Activated CD8-positive, alpha-beta memory T cell treated with anti-CD3 and anti-CD28 coated beads, Interleukin-2, amount 50 U/mL, for 24 hours (primary cell): ENCODE measurements around the gene GMPPA.

Experiments
- DNase-seq: peaks from one replicate; pipeline ENCODE4 v3.0.0-alpha.2; 2020; ENCODE audit errors: extremely low read depth

GMPPA gene

DNA sequence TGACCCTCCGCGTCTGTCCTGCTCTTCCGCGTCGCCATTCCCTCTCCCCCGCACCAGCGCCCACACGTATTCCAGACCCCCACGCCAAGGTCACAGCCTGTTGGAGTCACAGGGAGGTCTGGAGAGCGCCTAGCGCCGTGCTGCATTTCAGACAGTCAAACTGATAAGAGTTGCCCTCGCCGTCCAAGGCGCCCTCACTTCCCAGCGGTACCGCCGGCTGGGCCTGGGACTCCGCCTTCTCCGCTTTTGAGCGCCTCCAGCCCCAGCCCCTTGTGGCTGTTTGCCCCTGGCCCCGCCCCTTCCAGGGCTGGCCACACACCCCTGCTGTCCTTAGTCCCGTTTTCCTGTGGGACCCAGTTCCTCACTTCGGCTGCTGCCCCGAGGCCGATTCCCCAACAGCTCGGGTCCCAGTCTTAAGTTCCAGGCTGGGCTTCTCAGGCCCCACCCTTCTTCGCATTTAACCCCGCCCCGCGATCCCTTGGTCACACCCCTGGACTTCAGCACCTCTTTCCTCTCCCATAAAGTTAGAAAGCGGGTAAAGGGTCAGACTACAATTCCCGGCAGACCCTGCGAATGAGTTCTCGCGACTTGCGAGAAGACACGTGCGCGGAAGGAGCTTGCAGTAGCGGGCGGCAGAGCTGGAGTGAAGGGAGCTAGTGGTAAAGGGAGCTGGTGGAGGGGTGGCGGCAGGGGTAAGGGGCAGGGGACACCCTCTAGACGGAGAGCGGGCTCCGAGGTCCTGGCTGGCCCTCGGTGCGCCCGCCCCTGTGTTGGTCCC is at the start of gene GMPPA:
Gene GMPPA, plus strand, starts transcription at position 612 of the 778 bp plus-strand sequence. CDS start 1,085 bp downstream, outside the sequence.
- peak; percentile 80 for DNase-seq

- DNase-seq: no peak
These were observed 49.1 kb upstream of the GMPPA start for GRCh38 chr2:219449609-219450008.

DNA sequence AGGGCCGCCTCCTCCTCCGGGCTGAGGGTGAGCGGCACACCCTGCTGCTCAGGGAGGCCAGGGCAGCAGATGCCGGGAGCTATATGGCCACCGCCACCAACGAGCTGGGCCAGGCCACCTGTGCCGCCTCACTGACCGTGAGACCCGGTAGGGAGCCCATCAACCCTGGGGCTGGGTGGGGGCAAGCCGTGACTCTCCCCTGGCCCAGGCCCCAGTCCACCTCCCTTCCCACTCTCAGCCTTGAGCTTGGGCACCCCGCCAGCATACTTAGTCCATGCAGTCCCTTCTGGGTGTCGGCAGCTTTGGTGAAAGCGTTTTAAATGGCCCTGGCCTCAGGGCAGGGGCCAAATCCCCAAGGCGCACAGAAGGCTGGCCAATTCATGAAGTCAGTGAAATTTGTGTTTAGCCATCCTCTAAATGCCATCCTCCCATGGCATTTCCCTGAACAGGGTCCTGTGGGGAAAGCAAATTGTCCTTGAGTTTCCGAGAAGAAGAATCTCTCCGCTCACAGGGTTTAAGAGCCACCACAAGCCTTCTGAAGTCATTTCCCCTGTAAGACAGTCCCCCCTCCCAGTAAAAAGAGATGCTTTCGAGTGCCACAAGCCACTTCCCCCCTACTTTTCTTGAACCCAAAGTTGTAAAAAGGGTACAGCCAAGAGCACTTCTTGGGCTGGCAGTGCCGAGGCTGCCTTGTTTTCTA is 46.9 kb upstream of the GMPPA start:
- DNase-seq: no peak

- no peak for DNase-seq
These were observed 46.1 kb upstream of the GMPPA start for GRCh38 chr2:219452361-219453317.

DNA sequence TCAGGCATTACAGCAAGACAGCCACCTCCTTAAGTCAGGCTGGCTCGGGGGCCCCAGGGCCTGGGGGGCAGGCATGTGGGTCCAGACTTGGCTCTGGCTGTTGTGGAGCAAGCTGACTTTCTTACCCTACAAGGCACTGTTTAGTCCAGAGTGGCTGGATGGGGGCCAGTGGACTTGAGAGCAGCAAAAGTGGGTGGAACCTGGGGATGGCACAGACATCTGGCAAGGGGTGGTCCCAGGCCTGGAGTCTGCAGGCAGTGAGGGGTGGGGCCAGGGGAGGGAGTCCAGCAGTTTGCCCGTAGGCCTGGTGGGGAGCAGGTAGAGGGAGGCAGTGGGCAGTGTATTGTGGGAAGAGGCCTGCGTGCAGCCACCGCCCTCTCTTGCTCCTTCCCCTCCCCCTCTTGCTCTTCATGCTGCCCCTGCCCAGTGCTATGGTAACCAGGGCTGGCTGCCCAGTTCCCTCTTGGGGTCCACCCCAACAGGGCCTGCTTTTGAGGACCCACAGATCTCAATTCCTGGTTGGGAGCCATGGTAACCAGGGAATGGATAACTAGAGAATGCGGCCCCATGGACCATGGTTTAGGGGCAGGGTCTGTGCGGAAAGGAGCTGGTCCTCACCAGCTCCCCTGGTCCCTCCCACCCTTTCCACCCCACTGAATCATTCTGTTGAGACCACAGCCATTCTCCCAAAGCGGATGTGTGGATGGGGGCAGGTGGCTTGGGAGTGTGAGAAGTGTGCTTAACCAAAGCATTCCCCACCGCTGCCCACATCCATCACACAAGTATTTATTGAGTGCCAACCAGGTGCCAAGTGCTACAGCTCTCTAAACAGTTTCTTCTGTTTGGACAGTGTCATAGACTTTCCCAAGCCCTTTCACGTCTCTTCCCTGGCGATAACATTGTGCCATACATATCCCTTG is 44.8 kb upstream of the GMPPA start:
- DNase-seq: no peak

GRCh38 chr2:219455581-219455980 is 43.1 kb upstream of the GMPPA start:
- no peak for DNase-seq

DNA sequence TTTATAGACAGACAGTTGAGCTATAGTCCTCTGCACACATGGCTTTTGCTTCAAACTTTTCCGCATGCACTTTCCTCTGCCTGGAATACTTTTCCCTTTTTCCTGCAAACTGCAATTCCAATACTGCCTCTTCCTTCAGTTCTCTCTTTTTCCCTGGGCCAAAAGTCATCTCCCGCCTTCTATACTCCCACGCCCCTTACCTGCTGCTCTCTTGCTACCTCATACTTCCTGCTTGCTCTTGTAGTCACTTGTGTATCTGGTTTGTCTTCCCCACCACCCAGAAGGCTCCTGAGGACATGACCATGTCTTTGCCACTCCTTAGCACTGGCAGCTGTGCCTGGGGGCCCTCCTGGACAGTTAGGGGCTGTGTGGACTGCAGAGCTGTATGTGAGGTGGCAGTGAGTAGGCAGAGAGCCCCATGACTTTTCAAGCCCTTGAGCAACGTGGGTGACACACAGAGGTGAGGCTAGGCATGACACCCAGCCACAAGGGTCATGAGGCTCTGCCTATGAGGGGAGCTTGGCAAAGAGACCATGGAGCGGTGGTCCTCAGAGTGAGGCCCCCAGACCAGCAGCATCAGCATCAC is 40.8 kb upstream of the GMPPA start:
- DNase-seq: no peak

GRCh38 chr2:219458996-219459395 is 39.7 kb upstream of the GMPPA start:
- no peak for DNase-seq

DNA sequence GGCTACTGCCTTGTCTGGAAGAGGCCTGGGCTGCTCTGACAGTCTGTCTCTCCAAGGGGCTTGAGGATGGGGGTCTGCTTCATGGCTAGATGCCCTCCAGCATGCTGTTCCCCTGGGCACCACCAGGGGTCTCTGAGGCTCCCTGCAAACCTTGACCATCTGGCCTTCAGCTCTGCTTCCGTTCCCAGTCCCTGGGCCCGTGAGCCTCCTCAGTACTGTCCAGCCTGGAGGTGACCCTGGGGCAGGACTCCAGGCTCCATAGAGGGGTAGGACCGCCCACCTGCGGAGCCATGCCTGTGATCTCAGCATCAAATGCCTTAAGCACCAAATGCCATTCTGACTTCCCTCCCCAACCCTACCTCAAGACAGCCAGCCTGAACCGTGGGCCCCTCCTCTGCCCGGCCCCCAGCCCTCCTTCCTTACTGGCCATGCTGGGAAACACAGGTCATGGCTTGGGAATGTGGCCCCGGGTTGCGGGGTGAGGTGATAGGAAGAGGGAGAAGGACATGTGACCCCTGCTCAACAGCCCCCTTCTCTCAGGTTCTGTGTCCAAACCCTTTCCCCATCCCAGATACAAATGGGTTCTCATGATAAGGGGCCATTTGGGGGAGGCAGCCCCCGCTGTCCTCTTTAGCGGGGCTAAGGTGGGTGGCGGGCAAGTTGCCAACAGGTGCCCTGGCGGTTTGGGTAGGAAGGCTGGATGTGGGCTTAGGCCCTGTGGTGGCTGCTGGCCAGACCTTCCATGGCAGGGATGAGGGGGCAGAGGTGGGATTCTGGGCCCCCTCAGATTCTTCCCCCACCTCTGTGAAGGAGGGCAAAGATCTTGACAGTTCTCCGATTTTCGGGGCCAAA is 39.0 kb upstream of the GMPPA start:
- no peak for DNase-seq

DNA sequence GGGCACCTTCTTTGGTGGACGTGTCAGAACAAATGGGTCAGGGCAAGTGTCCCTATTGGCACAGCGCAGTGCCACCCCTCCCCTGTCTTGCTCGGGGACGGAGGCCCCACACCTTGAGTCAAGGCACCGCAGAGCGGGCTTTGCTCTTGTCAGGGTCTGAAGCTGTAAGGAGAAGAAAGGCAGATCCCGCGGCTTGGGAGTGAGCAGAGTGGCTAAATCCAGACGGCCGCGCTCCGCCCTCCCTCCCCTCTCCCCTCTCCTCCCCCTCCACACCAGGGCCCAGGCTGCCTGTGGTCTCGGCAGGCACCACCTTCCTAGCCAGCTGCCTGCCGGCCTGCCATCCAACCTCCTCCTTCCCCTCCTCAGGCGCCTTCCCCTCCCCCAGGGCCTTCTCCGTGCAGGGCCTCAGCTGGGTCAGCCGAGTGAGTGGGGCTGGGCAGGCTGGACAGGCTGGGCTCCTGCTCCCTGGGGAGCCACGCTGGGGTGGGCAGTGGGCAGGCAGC is 38.2 kb upstream of the GMPPA start:
- no peak for DNase-seq

DNA sequence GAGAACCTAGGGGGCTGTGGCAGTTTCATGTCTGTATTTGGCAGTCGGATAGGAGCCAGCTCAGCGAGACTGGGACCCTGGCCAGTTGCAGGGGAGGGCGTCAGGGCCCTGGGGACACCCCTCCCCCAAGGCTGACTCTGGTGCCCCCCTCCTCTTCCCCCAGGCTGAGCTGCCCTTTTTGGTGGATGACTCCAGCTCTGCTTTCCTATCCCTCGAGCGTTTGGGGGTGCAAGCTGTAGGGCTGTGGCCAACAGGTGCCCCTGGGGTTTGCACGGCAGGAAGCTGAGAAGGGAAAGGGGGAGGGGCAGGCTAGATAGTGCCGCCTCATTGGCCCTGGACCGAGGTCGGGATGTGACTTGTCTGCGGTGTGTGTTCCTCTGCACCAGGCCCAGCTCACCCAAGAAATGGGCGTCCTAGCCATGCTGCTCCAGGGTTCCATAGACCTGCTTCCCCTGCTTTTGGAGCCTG is 37.6 kb upstream of the GMPPA start:
- no peak for DNase-seq

DNA sequence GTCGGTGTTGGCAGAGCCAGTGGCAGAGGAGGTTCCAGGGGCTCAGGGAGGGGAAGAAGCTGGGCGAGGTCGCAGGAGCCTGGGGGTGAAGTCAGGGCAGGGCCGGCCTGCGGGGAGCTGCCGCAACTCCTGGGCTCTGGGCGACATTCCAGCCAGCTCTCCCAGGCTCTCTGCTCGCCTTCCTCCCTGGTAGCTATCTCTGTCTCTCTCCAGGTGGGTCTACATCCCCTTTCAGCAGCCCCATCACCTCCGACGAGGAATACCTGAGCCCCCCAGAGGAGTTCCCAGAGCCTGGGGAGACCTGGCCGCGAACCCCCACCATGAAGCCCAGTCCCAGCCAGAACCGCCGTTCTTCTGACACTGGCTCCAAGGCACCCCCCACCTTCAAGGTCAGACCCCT is 37.0 kb upstream of the GMPPA start:
- no peak for DNase-seq

GRCh38 chr2:219462349-219462748 is 36.3 kb upstream of the GMPPA start:
- DNase-seq: no peak

GRCh38 chr2:219464286-219465032 is 34.2 kb upstream of the GMPPA start:
- no peak for DNase-seq

GRCh38 chr2:219465659-219466561 is 32.8 kb upstream of the GMPPA start:
- DNase-seq: no peak

GRCh38 chr2:219466816-219467735 is 31.6 kb upstream of the GMPPA start:
- DNase-seq: no peak

- DNase-seq: no peak
These were observed 31.0 kb upstream of the GMPPA start for GRCh38 chr2:219467736-219468075.
